ENCODE measurements around the gene SSH2.
"Not testable (repeated sequence)": the region's sequence is repeated elsewhere in the genome, so short reads cannot be mapped to it uniquely, and the experiment has no call there.

The SSH2 gene

GRCh38 chr17:29726715-29727252 lies 203.2 kb downstream of the SSH2 start:
- no peak for DNase-seq

GRCh38 chr17:29725408-29725807 lies 204.6 kb downstream of the SSH2 start:
- DNase-seq, result not testable (repeated sequence)

GRCh38 chr17:29723278-29724047 lies 206.6 kb downstream of the SSH2 start:
- no peak for DNase-seq

GRCh38 chr17:29722411-29723198 lies 207.4 kb downstream of the SSH2 start:
- no peak for DNase-seq

- no peak for DNase-seq
Observed at GRCh38 chr17:29720551-29720950, 209.5 kb downstream of the SSH2 start.

- no peak for DNase-seq
Observed at GRCh38 chr17:29719469-29719868, 210.6 kb downstream of the SSH2 start.

GRCh38 chr17:29718446-29719039 lies 211.5 kb downstream of the SSH2 start:
- no peak for DNase-seq

GRCh38 chr17:29717817-29718216 lies 212.2 kb downstream of the SSH2 start:
- DNase-seq, result no peak

- DNase-seq, result no peak
Observed at GRCh38 chr17:29716566-29716965, 213.5 kb downstream of the SSH2 start.

GRCh38 chr17:29715680-29716079 lies 214.3 kb downstream of the SSH2 start:
- no peak for DNase-seq

- no peak for DNase-seq
Observed at GRCh38 chr17:29714146-29714545, 215.9 kb downstream of the SSH2 start.

GRCh38 chr17:29713626-29714025 lies 216.4 kb downstream of the SSH2 start:
- DNase-seq, result no peak

- DNase-seq, result no peak
Observed at GRCh38 chr17:29711588-29712385, 218.2 kb downstream of the SSH2 start.

GRCh38 chr17:29710891-29711418 lies 219.1 kb downstream of the SSH2 start:
- no peak for DNase-seq

GRCh38 chr17:29710520-29710884 lies 219.5 kb downstream of the SSH2 start:
- no peak for DNase-seq

GRCh38 chr17:29709866-29710519 lies 220.0 kb downstream of the SSH2 start:
- DNase-seq, result no peak

- DNase-seq, result no peak
Observed at GRCh38 chr17:29707212-29707571, 222.8 kb downstream of the SSH2 start.

GRCh38 chr17:29706045-29706431 lies 224.0 kb downstream of the SSH2 start:
- DNase-seq, result no peak

- DNase-seq, result no peak
Observed at GRCh38 chr17:29705386-29705785, 224.6 kb downstream of the SSH2 start.

- DNase-seq, result no peak
Observed at GRCh38 chr17:29699283-29699682, 230.7 kb downstream of the SSH2 start.

- no peak for DNase-seq
Observed at GRCh38 chr17:29698837-29699236, 231.2 kb downstream of the SSH2 start.

Data from activated gamma-delta T cell (primary cell).